Spleen (tissue), 11 donors: ENCODE measurements around the gene PTPRE. TPM values are rescaled to one million over a fixed set of nuclear protein-coding genes. Genes with fewer than 3 reads are reported as not detected.
A peak's percentile ranks its signal among the peaks of the same experiment; 100 is the strongest.

Experiments used
- DNase-seq: peaks from one replicate; pipeline ENCODE4 v3.0.0-alpha.2; 2020
- H3K27ac ChIP-seq, 8 donors: fragments of 200-600 bp; sonication (generic) in 7 of 8; 1 replicate in 4 of 8; 2 replicates in 4 of 8; pipeline versions ENCODE4 v1.5.0 to v1.8.0; 2016 to 2021; ENCODE audit warnings: inconsistent platforms in 4 of 8, mild to moderate bottlenecking in 4 of 8, moderate library complexity in 1 of 8
- H3K27me3 ChIP-seq, 7 donors: fragments of 200-600 bp; sonication (generic) in 6 of 7; replicated peaks in 1 of 7; 1 replicate in 4 of 7; 2 replicates in 3 of 7; pipeline versions ENCODE4 v1.5.0 to v1.8.0; 2016 to 2021; ENCODE audit warnings: inconsistent platforms in 3 of 7, mild to moderate bottlenecking in 1 of 7
- H3K36me3 ChIP-seq, 6 donors: fragments of 200-600 bp; sonication (generic) in 5 of 6; 1 replicate in 4 of 6; 2 replicates in 2 of 6; pipeline versions ENCODE4 v1.5.0 to v1.8.0; 2016 to 2021; ENCODE audit warnings: inconsistent platforms in 2 of 6
- H3K4me1 ChIP-seq, 6 donors: fragments of 200-600 bp; sonication (generic) in 5 of 6; 1 replicate in 3 of 6; 2 replicates in 3 of 6; pipeline versions ENCODE4 v1.5.0 to v1.8.0; 2016 to 2021; ENCODE audit warnings: inconsistent platforms in 3 of 6
- H3K4me3 ChIP-seq, 8 donors: fragments of 200-600 bp; sonication (generic) in 7 of 8; 1 replicate in 4 of 8; 2 replicates in 4 of 8; pipeline versions ENCODE4 v1.5.0 to v1.8.0; 2016 to 2021; ENCODE audit warnings: inconsistent platforms in 4 of 8, mild to moderate bottlenecking in 4 of 8, moderate library complexity in 2 of 8
- H3K9me3 ChIP-seq, 8 donors: fragments of 200-600 bp; sonication (generic) in 7 of 8; 1 replicate in 4 of 8; 2 replicates in 4 of 8; pipeline versions ENCODE4 v1.5.0 to v1.8.0; 2016 to 2021; ENCODE audit warnings: inconsistent platforms in 4 of 8
- POLR2A ChIP-seq, 3 donors: fragments of 450-650 bp; IDR thresholded peaks; one replicate each; pipeline ENCODE4 v1.5.1; 2017; ENCODE audit warnings: antibody characterized with exemption in 3 of 3, mild to moderate bottlenecking in 1 of 3
- POLR2AphosphoS5 ChIP-seq, 3 donors: sonication (generic); formaldehyde crosslinking; IDR thresholded peaks; one replicate each; pipeline ENCODE4 v1.5.1; 2017; ENCODE audit warnings: antibody characterized with exemption in 3 of 3
- WGBS, 5 donors: extraction: QIAGEN DNeasy Blood & Tissue Kit in 3 of 5; methylation state at CpG; one replicate each; pipeline versions ENCODE4 v1.1.5 to v1.1.7; 2013 to 2018; 5-methylcytosine and 5-hydroxymethylcytosine counted together
- intact Hi-C: fragments of 100-400 bp; cut with DNase I; formaldehyde crosslinking; loops from one replicate; pipeline ENCODE4 v1.15.0; 2023; ENCODE audit warnings: low total_unique reads
- polyA plus RNA-seq, 3 donors: library from polyadenylated mRNA; stranded (reverse); fragments of 200-250 nt; gene quantifications; one replicate each; pipeline ENCODE4 v1.2.1, GENCODE V29; 2013
- total RNA-seq, 7 donors: library from RNA; depleted of rRNA in 3 of 7; stranded (reverse); fragments of >200 nt in 3 of 7; fragmentation: NEBNext Ultra II Directional in 4 of 7; extraction: Animal tissue kit (Norgen Biotek cat#: 25700) in 4 of 7; gene quantifications; one replicate each; pipeline versions ENCODE4 v1.1.0 to v1.2.1, GENCODE V29; 2016 to 2021
- TF ChIP-seq, protein P1 (sequence below), 11 experiments: fragments of 200-600 bp in 7 of 11; fragments of 450-650 bp in 4 of 11; sonication (generic) in 4 of 11; IDR thresholded peaks in 8 of 11; conservative IDR thresholded peaks in 3 of 11; 1 replicate in 7 of 11; 2 replicates in 4 of 11; pipeline versions ENCODE4 v1.4.0 to v1.8.0; 2016 to 2021; ENCODE audit warnings: antibody characterized with exemption in 11 of 11, inconsistent platforms in 4 of 11, mild to moderate bottlenecking in 1 of 11
- donor health status: healthy with polysubstance abuse.
- donor health status: DM: no; HTN: no; CAD: no; lungs with moderate emphysema.
- donor health status: DM: no; HTN: no; CAD: no.
- donor health status: Bipolar disorder and iron deficiency.
- donor health status: healthy.
- donor health status: DM: no; HTN: no; CAD: no.
- donor health status: DM: yes; HTN: yes; CAD: no.

PTPRE gene
- total and polyA plus RNA-seq, 10 donors: 6.2 to 133 (median 70.2) TPM

DNA sequence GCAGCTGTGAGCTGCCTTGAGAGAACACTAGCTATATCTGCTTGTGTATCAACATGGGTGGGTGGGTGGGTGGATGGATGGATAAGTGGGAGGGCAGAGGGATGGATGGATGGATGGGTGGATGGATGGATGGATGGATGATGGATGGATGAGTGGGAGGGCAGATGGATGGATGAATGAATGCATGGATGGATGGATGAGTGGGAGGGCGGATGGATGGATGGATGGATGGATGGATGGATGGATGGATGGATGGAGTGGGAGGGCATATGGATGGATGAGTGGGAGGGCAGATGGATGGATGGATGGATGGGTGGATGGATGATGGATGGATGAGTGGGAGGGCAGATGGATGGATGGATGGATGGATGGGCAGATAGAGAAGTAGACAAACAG lies 143.2 kb downstream of the PTPRE start:
- DNase-seq: peak; percentile 11
- Histone ChIP-seq H3K27me3 (no peaks in the 10 kb centered on the region), H3K36me3 (peaks cover 0 to 81% (median 31%) of the 10 kb centered on the region in 6 donors), H3K4me1 (peaks cover 21 to 99% (median 74%) of the 10 kb centered on the region in 6 donors), H3K27ac (peak overlapping the region in 7 of 8 donors; percentile 78 to 96 (median 91)), H3K9me3 (no peaks in the 10 kb centered on the region), H3K4me3 (peak overlapping the region in 4 of 8 donors; percentile 49 to 74 (median 54))
- intact Hi-C loops: no loop called here
- TF ChIP-seq POLR2A (IDR thresholded peaks at IDR 0.05): no peak
- TF ChIP-seq POLR2AphosphoS5 (IDR thresholded peaks at IDR 0.05): no peak
- 60 to 89% (median 82%) methylated on average over 1 of the region's 1 CpG for WGBS, 5 donors

DNA sequence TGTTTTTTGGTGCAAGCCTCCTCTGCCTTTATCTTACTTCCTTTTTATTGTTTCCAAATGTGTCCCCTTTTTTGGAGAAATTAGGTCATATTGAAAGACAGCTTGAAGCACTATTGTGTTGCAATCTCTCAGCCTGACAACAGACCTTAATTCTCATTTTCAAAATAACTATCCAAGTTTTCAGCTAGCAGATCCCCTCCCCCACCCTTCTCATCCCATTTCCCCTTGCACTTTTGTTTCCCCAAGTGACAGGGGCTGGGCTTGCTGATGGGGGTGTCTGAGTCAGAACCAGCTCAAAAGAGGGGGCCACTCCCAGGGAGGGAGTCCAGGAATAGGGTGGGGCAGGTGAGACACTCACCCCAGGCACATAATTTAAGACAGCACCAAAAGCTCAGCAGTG lies 144.0 kb downstream of the PTPRE start:
- TF ChIP-seq, protein P1, sequence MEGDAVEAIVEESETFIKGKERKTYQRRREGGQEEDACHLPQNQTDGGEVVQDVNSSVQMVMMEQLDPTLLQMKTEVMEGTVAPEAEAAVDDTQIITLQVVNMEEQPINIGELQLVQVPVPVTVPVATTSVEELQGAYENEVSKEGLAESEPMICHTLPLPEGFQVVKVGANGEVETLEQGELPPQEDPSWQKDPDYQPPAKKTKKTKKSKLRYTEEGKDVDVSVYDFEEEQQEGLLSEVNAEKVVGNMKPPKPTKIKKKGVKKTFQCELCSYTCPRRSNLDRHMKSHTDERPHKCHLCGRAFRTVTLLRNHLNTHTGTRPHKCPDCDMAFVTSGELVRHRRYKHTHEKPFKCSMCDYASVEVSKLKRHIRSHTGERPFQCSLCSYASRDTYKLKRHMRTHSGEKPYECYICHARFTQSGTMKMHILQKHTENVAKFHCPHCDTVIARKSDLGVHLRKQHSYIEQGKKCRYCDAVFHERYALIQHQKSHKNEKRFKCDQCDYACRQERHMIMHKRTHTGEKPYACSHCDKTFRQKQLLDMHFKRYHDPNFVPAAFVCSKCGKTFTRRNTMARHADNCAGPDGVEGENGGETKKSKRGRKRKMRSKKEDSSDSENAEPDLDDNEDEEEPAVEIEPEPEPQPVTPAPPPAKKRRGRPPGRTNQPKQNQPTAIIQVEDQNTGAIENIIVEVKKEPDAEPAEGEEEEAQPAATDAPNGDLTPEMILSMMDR (IDR thresholded peaks at IDR 0.05 in 8 of 11, conservative IDR thresholded peaks at IDR 0.05 in 3 of 11): no peak
- TF ChIP-seq POLR2AphosphoS5 (IDR thresholded peaks at IDR 0.05) (no peak), POLR2A (IDR thresholded peaks at IDR 0.05) (no peak)
- Histone ChIP-seq H3K4me3 (peak overlapping the region in 2 of 8 donors; percentile 53 to 74), H3K4me1 (peaks cover 21 to 99% (median 67%) of the 10 kb centered on the region in 6 donors), H3K27me3 (no peaks in the 10 kb centered on the region), H3K27ac (peak overlapping the region in 7 of 8 donors; percentile 67 to 96 (median 91)), H3K36me3 (peaks cover 0 to 89% (median 39%) of the 10 kb centered on the region in 6 donors), H3K9me3 (no peaks in the 10 kb centered on the region)
- peak; percentile 69 for DNase-seq
- intact Hi-C loops: no loop called here

DNA sequence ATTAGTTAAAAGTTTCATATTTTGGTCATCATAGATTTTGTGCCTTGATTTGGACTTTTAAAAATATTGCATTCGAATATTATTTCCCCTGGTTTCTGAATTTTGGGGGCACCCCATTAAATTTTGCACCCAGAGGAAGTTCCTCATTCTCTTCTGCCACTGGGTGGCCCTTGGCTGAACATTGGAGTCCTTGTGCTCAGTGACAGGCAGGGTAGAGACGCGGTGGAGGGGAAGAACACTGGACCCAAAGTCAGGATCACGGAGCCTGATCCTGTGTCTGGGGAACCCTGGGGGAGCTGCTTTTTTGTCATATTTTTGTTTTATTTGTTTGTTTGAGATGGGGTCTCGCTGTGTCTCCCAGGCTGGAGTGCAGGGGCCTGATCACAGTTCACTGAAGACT lies 144.6 kb downstream of the PTPRE start:
- intact Hi-C loops: no loop called here
- no peaks in the 10 kb centered on the region for H3K9me3 ChIP-seq
- 73 to 85% (median 83%) methylated on average over 5 of the region's 5 CpGs for WGBS, 5 donors
- H3K4me3 ChIP-seq: peak overlapping the region in 2 of 8 donors; percentile 6 to 74
- peak; percentile 73 for DNase-seq
- peaks cover 0 to 95% (median 45%) of the 10 kb centered on the region in 6 donors for H3K36me3 ChIP-seq
- TF ChIP-seq, protein P1 (IDR thresholded peaks at IDR 0.05 in 8 of 11, conservative IDR thresholded peaks at IDR 0.05 in 3 of 11): no peak
- peak in 1 of 3 donors; percentile 42 for TF ChIP-seq POLR2AphosphoS5 (IDR thresholded peaks at IDR 0.05)
- peaks cover 18 to 99% (median 61%) of the 10 kb centered on the region in 6 donors for H3K4me1 ChIP-seq
- peak overlapping the region in 7 of 8 donors; percentile 67 to 96 (median 91) for H3K27ac ChIP-seq
- H3K27me3 ChIP-seq: no peaks in the 10 kb centered on the region

DNA sequence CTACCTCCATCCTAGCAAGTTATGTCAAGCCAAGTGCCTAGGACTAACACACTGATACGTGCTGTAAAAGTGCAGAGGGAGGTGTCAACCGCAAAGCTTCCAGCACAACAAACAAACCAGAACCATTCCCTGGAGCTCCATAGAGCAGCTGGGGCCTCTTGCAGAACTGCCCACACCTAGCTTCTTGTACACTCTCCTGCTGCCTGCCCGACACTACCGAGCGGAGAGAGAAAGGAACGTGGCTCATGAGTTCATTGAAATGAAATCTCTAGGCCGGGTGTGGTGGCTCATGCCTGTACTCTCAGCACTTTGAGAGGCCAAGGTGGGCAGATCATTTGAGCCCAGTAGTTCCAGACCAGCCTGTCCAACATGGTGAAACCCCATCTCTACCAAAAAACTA lies 145.8 kb downstream of the PTPRE start:
- H3K27me3 ChIP-seq: no peaks in the 10 kb centered on the region
- peak overlapping the region in 6 of 8 donors; percentile 11 to 96 (median 93) for H3K27ac ChIP-seq
- WGBS, 5 donors: 91 to 97% (median 95%) methylated on average over 7 of the region's 7 CpGs
- TF ChIP-seq POLR2A (IDR thresholded peaks at IDR 0.05) (no peak), POLR2AphosphoS5 (IDR thresholded peaks at IDR 0.05) (no peak)
- TF ChIP-seq, protein P1 (IDR thresholded peaks at IDR 0.05 in 8 of 11, conservative IDR thresholded peaks at IDR 0.05 in 3 of 11): no peak
- no peaks in the 10 kb centered on the region for H3K9me3 ChIP-seq
- peak overlapping the region in 1 of 8 donors; percentile 74 for H3K4me3 ChIP-seq
- peaks cover 0 to 96% (median 55%) of the 10 kb centered on the region in 6 donors for H3K36me3 ChIP-seq
- peaks cover 10 to 97% (median 52%) of the 10 kb centered on the region in 6 donors for H3K4me1 ChIP-seq
- peak; percentile 55 for DNase-seq
- intact Hi-C loops: no loop called here
